ENCODE results near the gene LARGE1. TPM values are rescaled to one million over a fixed set of nuclear protein-coding genes. Genes with fewer than 3 reads are reported as not detected.

The LARGE1 gene
- total and polyA plus RNA-seq, 2 of the 4 experiments (the other 2 are of a cell fraction): 6.2 to 12.4 TPM

GRCh38 chr22:33894036-33894435 lies 26.2 kb downstream of the LARGE1 start:
- no peak overlapping the region for H3K4me2 ChIP-seq (ENCODE audit: low read depth, low read length)
- H3K9me3 ChIP-seq (ENCODE audit: control insufficient read depth, insufficient read depth, low read length): peaks cover 2% of the 10 kb centered on the region; the same call in 1 of the 2 replicates
- H2BK20ac ChIP-seq (ENCODE audit: low read depth, low read length): no peak overlapping the region
- no TSS peak for BruUV-seq (replicated peaks)
- H3K27ac ChIP-seq (ENCODE audit: insufficient read depth, low read length): no peak overlapping the region
- H3K4ac ChIP-seq (ENCODE audit: low read depth, low read length): no peak overlapping the region
- no peaks in the 10 kb centered on the region; the same call in 1 of the 2 replicates for H4K20me1 ChIP-seq (ENCODE audit: insufficient read depth, low read length)
- no peak overlapping the region for H4K91ac ChIP-seq (ENCODE audit: insufficient read depth, low read depth, low read length)
- dilution Hi-C loops (cut with HindIII; ENCODE audit: low sequenced_read_pairs, unreplicated experiment) (no loop called here), intact Hi-C loops (cut with micrococcal nuclease) (no loop called here), in situ Hi-C loops (cut with MboI; ENCODE audit: low sequenced_read_pairs) (no loop called here)
- no peak overlapping the region for H4K5ac ChIP-seq (ENCODE audit: low read depth, low read length)
- no peak for DNase-seq
- no peak overlapping the region for H2BK5ac ChIP-seq (ENCODE audit: low read depth, low read length, poor library complexity, severe bottlenecking)
- no peak for TF ChIP-seq MXI1 (IDR thresholded peaks at IDR 0.05; ENCODE audit: borderline replicate concordance, low read depth, low read length)
- no peak for TF ChIP-seq POLR2A (IDR thresholded peaks at IDR 0.05; ENCODE audit: low read depth, low read length)
- TF ChIP-seq CEBPB (IDR thresholded peaks at IDR 0.05; ENCODE audit: low read depth, low read length): no peak
- TF ChIP-seq MAFK (IDR thresholded peaks at IDR 0.05; ENCODE audit: low read depth, low read length): no peak
- TF ChIP-seq USF2 (IDR thresholded peaks at IDR 0.05; ENCODE audit: low read depth, low read length): no peak
- no peak for TF ChIP-seq CTCF (conservative IDR thresholded peaks at IDR 0.05; ENCODE audit: low read depth, low read length)
- no peak for TF ChIP-seq NFE2L2 (IDR thresholded peaks at IDR 0.05; ENCODE audit: low read depth, low read length)
- no peak for TF ChIP-seq RCOR1 (IDR thresholded peaks at IDR 0.05; ENCODE audit: insufficient replicate concordance, low read length)
- TF ChIP-seq RAD21 (IDR thresholded peaks at IDR 0.05; ENCODE audit: low read length): no peak
- no peak for TF ChIP-seq FOS (IDR thresholded peaks at IDR 0.05; ENCODE audit: low read depth, low read length)
- TF ChIP-seq BHLHE40 (IDR thresholded peaks at IDR 0.05; ENCODE audit: low read depth, low read length): no peak
- no peak for TF ChIP-seq CHD1 (IDR thresholded peaks at IDR 0.05; ENCODE audit: low read depth, low read length)
- H3K18ac ChIP-seq (ENCODE audit: low read depth, low read length): no peak overlapping the region
- H3K4me1 ChIP-seq (ENCODE audit: control insufficient read depth, insufficient read depth, low read length): peaks cover 7% of the 10 kb centered on the region; the same call in 1 of the 2 replicates
- peaks cover 25 to 37% of the 10 kb centered on the region in 2 experiments for H3K79me1 ChIP-seq (ENCODE audit: low read depth in 1 of 2, low read length in 2 of 2)
- H3K4me3 ChIP-seq (ENCODE audit: insufficient read depth, low read depth, low read length): no peak overlapping the region
- peaks cover 11% of the 10 kb centered on the region for H3K9me1 ChIP-seq (ENCODE audit: insufficient read depth, low read length)
- CTCF ChIA-PET: no interaction called here
- no peak overlapping the region for H3K9ac ChIP-seq (ENCODE audit: low read depth, low read length)
- no peak overlapping the region for H3K14ac ChIP-seq (replicated peaks; ENCODE audit: low read depth, low read length)
- H2BK15ac ChIP-seq (ENCODE audit: low read depth, low read length): no peak overlapping the region
- H4K8ac ChIP-seq (ENCODE audit: low read depth in 2 of 2, low read length in 2 of 2): no peak overlapping the region
- no peak overlapping the region for H2BK120ac ChIP-seq (ENCODE audit: low read depth, low read length)
- no peak overlapping the region for H3K56ac ChIP-seq (ENCODE audit: extremely low read depth, insufficient read depth, low read length)
- H2AFZ ChIP-seq (replicated peaks; ENCODE audit: low read length, poor library complexity): no peak overlapping the region
- no peaks in the 10 kb centered on the region for H3K36me3 ChIP-seq (ENCODE audit: control insufficient read depth, insufficient read depth, low read length)
- no peaks in the 10 kb centered on the region for H3K27me3 ChIP-seq (ENCODE audit: control insufficient read depth, insufficient read depth, low read length)
- no peak overlapping the region for H2AK9ac ChIP-seq (replicated peaks; ENCODE audit: low read depth, low read length, poor library complexity)
- POLR2A ChIA-PET (ENCODE audit: unreplicated experiment): no interaction called here
- no peak for ATAC-seq (ENCODE audit: low read depth)
- no peak overlapping the region for H3K23ac ChIP-seq (ENCODE audit: low read depth, low read length)
- H2AK5ac ChIP-seq (ENCODE audit: low read depth, low read length): no peak overlapping the region

Measured in IMR-90 (cell line).